ENCODE measurements around the gene ST6GALNAC3. TPM values are rescaled to one million over a fixed set of nuclear protein-coding genes. Genes with fewer than 3 reads are reported as not detected.

The ST6GALNAC3 gene
- polyA plus RNA-seq, 1 donor, result 5.0 TPM

GRCh38 chr1:76581712-76582111 lies 507.2 kb downstream of the ST6GALNAC3 start:
- no peak for DNase-seq (ENCODE audit: low read depth)

DNA sequence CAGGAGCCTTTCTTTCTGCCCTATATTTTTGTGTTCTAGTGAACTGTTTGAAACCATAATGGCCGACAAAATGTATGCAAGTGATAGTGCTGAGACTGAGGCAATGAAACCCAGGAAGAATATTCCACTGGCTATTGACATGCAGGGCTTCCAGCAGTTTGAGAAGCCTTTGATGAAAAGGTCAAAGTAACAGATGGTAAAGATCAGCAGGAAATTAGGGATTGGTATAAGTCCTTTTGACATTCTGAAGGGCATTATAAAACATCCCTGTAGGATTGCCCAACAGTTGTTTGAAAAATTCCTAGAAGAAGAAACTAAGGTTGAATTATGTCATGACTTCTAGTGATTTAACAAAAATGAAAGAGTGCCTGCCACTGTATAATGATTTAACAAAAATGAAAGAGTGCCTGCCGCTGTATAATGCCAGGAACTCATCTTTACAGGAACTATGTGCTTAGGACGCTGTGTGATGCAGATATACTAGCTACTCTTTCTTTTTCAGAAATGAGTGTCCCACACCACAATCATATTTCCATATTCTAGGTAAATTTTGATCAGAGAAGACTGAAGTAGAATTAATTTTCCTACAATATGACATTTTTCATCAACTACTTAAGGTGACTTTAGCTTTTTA lies 508.8 kb downstream of the ST6GALNAC3 start:
- DNase-seq (ENCODE audit: low read depth), result no peak

DNA sequence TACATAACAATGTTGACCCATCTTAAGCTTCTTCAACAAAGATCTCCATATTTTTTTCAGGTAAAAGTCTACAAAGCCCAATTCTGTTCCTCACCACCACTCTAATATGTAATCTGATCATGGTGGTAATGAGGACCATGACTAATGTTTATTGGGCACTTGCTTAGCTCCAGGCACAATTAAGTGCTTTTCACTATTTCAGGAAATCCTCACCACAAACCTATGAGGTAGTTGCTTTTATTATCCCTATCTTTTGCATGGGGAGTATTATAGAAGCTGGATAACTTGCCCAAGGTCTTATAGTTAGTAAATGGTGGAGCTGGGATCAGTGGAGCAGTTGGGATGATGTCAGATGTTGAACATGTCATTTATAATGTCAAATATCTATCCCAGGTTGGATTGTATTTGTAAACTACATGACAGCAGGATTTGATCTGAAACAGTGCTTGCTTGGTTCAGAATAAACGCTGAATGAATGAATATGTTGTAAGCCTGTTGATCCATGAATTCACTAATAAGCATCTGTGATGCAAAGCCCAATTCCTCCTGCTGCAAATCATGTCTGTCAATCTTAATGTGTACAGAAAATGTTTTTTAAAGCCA lies 509.4 kb downstream of the ST6GALNAC3 start:
- DNase-seq (ENCODE audit: low read depth), result no peak

GRCh38 chr1:76585980-76586674 lies 511.6 kb downstream of the ST6GALNAC3 start:
- DNase-seq (ENCODE audit: low read depth), result no peak

GRCh38 chr1:76587212-76587611 lies 512.7 kb downstream of the ST6GALNAC3 start:
- no peak for DNase-seq (ENCODE audit: low read depth)

DNA sequence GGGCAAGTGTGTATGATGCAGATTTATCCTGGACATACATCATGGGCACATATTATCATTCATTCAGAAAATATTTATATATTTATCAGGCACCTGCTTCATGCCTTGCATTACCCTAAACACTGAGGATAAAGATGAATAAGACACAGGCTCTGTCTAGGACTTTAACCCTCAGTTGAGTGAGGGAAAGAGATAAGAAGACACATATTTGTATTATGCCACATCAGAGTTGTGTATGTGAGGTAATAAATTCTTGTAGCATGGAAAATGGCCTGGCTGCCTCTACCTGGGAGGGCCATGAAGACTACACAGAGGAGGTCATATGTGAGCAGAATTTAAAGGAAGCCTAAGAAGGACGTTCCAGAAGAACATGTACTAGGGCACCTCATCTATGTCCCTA lies 516.9 kb downstream of the ST6GALNAC3 start:
- no peak for DNase-seq (ENCODE audit: low read depth)

DNA sequence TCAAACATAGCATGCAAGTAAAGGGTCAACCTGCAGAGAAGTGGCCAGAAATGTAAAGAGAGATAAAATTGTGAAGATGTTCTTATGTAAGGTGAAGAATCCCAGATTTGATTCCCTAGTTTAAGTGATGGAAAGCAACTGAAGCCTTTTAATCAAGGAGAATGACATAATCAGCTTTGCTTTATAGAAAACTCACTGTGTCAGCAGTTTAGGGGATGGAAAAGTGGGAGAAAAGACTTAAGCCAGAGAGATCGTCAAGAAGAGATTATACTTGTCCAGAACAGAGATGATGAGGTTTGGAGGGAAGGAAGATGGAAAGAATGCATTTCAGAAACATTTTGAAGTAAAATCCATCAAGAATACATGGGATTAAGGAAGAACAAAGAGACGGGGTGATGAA lies 517.4 kb downstream of the ST6GALNAC3 start:
- DNase-seq (ENCODE audit: low read depth), result no peak

- DNase-seq (ENCODE audit: low read depth), result no peak
Observed at GRCh38 chr1:76593141-76593540, 518.6 kb downstream of the ST6GALNAC3 start.

DNA sequence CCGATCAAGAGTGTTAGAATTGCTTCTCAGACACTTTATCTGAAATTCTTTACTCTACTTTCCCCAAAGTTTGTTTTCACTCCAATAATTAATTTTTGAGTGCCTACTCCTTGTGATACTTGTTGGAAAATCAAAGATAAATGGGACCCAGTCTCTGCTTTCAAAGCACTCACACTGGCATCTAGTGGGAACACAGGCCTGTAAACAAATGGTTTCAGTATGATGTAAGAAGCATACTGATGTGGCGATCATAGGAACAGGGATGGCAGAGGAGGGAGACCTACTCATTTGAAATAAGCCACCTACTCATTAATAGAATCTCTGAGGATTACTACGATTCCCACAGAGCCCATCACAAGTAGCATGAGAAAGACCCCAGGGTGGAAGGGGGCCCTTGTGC lies 519.1 kb downstream of the ST6GALNAC3 start:
- DNase-seq (ENCODE audit: low read depth), result no peak

GRCh38 chr1:76595024-76595423 lies 520.5 kb downstream of the ST6GALNAC3 start:
- DNase-seq (ENCODE audit: low read depth), result no peak

- no peak for DNase-seq (ENCODE audit: low read depth)
Observed at GRCh38 chr1:76601465-76601864, 526.9 kb downstream of the ST6GALNAC3 start.

DNA sequence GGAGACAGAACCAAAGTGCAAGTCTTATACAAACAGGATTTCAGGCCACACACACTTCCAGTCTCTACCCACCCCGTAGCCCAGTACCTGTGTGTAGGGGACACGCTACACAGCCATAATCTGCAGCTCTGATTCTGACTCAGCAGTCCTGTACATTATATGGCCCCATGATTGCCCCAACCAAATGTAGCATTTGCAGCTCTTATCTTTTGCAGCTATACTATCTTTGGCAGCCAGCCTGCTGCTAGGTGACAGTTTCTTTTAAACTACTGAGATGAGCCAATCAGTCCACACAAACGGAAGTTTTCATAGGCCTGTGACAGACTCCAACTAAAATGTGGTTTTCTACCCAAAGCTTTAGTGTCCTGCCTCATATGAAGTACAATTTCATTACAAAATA lies 533.2 kb downstream of the ST6GALNAC3 start:
- DNase-seq (ENCODE audit: low read depth), result no peak

- no peak for DNase-seq (ENCODE audit: low read depth)
Observed at GRCh38 chr1:76611770-76612445, 537.4 kb downstream of the ST6GALNAC3 start.

DNA sequence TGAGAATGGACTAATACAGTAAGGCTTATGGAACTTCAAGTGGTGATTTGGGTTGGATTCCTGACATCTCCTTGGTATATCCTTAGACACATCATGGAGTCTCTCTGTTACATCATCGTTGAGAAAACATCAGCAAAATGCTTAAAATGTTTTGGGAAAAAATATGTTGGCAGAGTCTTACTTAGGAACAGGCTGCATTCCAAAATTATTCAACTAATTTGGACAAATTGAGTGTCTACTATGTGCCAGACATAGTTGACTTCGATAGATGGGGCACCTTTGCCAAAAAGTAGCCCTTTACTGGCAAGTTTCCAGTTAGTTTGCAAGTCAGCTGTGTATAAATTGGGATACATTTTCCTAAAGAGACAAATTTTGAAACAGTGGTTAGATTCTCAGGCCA lies 539.3 kb downstream of the ST6GALNAC3 start:
- no peak for DNase-seq (ENCODE audit: low read depth)

- no peak for DNase-seq (ENCODE audit: low read depth)
Observed at GRCh38 chr1:76615253-76616035, 540.9 kb downstream of the ST6GALNAC3 start.

- DNase-seq (ENCODE audit: low read depth), result no peak
Observed at GRCh38 chr1:76620371-76620770, 545.8 kb downstream of the ST6GALNAC3 start.

GRCh38 chr1:76622774-76623528 lies 548.4 kb downstream of the ST6GALNAC3 start:
- DNase-seq (ENCODE audit: low read depth), result no peak

DNA sequence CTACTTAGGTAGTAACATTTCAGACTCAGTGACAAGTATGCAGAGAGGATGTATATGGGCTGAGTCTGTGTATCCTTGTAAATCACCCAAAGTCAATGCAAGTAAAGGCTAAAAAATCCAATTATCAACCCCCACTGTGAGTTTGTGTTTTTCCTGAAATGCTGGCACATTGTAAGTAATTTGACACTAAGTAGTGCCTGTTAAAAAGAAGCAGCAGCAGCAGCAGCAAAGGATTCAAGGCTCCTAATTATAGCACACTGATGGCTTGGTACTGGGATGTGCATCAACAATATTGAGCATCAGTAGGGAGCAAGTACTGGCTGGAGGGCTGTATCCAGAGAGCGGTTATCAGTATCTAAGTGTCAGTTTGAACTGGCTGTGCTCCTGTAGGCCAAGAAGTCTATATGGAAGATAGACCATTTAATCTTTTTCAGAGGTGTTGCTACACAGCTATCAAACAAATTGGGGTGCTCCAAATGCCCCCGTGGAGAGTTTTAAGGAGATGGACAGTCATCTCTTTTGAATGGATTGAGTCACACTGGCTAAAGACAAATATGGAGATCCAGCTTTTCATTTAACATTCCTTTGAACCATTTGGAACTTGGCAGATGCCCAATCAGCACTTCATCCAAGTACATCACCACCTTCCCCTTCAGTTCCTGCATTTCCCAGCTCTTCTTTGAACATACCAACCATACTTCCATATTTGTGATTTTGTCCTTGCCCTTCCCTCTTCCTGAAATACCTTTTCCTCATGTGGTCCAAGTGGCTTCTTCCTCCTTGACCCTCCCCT lies 551.5 kb downstream of the ST6GALNAC3 start:
- no peak for DNase-seq (ENCODE audit: low read depth)

GRCh38 chr1:76627498-76627897 lies 553.0 kb downstream of the ST6GALNAC3 start:
- no peak for DNase-seq (ENCODE audit: low read depth)

GRCh38 chr1:76627901-76628300 lies 553.4 kb downstream of the ST6GALNAC3 start:
- no peak for DNase-seq (ENCODE audit: low read depth)
